AG08395 (cell line): Measurements from ENCODE around the gene STK31.
"Not testable (repeated sequence)": the region's sequence is repeated elsewhere in the genome, so short reads cannot be mapped to it uniquely, and the experiment has no call there.

Source experiments
- DNase-seq: peaks from one replicate; pipeline ENCODE4 v3.0.0; 2012; ENCODE audit warnings: mixed read lengths, low spot score

Gene STK31

DNA sequence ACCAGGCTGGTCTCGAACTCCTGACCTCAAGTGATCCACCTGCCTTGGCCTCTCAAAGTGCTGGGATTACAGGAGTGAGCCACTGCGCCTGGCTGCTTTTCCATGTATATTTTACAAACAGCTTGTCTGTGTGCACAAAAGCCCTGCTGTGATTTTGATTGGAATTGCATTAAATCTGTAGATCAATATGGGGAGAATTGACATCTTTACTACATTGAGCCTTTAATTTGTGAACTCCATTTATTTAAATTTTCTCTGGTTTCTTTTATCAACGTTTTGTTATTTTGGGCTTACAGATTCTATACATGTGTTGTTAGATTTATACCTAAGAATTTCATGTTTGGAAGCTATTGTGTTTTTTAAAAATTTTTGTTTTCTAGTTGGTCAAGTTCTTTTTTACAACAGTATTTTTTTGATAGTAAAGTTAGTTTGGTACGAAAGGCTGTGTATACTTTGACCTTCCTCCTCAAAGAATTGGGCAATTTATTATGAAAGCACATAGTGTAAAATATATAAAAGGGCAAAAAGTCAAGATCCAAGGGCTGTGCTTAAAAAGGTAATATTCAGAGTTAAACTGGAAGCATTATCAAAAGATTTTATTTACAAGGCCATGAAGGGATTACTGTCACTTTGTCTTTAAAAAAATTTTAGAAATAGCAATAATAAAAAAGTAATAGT lies 92.8 kb downstream of the STK31 start:
- no peak for DNase-seq

- no peak for DNase-seq
These were observed 94.7 kb downstream of the STK31 start for GRCh38 chr7:23804707-23805106.

GRCh38 chr7:23808421-23808820 lies 98.4 kb downstream of the STK31 start:
- DNase-seq = no peak

DNA sequence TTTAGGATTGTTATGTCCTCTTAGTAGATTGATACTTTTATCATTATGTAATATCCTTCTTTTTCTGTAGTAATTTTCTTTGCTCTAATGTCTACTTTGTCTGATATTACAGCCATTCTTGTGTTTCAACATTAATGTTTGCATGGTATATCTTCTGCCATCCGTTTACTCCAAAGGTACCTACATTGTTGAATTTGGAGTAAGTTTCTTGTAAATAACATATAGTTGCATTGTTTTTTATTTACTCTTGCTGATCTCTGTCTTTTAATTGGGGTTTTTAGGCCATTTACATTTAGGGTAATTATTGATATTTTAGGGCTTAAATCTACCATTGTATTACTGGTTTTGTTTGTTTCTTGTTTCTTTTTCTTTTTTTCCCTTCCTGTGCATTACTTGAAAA lies 100.1 kb downstream of the STK31 start:
- DNase-seq = no peak

GRCh38 chr7:23811540-23811939 lies 101.5 kb downstream of the STK31 start:
- no peak for DNase-seq

GRCh38 chr7:23828125-23828524 lies 118.1 kb downstream of the STK31 start:
- not testable (repeated sequence) for DNase-seq

DNA sequence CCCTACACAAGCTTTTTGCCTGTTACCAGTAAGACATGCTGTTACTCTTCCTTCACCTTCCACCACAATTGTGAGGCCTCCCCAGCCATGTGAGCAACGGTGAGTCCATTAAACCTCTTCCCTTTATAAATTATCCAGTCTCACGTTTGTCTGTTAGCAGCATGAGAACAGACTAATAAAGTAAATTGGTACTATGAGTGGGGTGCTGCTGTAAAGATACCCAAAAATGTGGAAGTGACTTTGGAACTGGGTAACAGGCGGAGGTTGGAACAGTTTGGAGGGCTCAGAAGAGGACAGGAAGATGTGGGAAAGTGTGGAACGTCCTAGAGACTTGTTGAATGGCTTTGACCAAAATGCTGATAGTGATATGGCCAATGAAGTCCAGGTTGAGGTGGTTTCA lies 122.7 kb downstream of the STK31 start:
- not testable (repeated sequence) for DNase-seq

DNA sequence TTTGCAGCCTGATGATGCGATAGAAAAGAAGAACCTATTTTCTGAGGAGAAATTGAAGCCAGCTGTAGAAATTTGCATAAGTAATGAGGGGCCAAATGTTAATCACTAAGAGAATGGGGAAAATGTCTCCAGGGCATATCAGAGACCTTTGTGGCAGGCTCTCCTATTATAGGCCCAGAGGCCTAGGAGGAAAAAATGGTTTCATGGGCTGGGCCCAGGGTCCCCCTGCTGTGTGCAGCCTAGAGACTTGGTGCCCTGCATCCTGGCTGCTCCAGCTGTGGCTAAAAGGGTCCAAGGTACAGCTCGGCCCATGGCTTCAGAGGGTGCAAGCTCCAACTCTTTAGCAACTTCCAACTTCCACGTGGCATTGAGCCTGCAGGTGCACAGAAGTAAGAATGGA lies 123.4 kb downstream of the STK31 start:
- no peak for DNase-seq

- not testable (repeated sequence) for DNase-seq
These were observed 134.8 kb downstream of the STK31 start for GRCh38 chr7:23844837-23845236.

DNA sequence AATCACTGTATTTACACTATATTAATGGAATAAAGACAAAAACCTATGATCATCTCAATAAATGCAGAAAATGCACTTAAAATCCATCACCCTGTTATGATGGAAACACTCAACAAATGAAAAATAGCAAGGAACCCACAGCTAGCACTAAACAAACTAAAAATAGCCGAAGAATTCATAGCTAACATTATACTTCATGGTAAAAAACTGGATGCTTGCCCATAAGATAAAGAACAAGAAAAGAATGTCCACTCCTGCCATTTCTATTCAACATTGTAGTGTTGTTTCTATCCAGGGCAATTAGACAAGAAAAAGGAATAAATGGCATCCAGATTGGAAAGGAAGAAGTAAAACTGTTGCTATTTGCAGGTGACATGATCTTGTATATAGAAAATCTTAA lies 142.1 kb downstream of the STK31 start:
- DNase-seq = no peak

DNA sequence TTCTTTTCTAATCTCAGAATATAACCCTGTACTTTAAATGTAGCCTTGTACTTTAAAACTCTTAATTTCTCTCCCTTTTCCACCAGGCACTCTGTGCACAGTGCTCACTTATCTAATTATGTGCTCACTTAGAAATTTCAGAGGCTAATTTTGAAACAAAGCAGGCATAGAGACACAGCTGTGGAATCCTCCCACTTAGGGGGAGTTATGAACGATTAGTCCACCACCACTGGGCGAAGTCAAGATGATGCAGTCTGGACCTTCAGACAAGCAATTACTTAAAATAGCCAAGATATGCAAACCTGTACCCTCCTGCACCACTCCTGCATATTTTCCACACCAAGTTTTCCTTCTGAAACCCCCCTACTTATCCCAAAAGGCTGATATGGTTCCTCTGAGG lies 143.0 kb downstream of the STK31 start:
- DNase-seq = no peak

DNA sequence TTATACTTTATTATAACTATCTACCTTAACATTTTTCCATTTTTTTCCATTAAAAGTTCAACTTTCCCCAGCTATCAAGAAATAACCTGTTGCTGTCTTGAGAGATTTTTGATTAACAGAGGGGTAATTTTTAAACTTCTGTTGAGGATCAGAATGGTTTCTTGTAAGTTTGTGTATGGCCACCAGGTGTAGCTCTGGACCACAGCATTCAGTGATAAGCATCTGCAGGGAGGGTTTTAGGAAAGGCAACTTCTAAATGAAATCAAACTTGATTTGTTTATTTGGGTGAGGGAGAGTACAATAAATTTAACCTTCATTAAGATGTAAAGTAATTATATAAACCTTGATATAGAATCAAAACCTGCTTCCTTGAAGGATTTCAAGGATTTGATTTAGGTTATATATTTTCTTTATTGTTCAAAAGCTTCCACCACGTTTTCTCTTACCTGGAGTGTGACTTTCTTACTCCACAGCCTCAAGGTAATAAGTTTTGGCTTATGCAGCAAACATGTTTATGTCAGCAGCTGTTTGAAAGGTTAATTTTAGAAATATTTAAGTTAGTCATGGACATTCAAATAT lies 153.3 kb downstream of the STK31 start:
- DNase-seq = peak; percentile 10

DNA sequence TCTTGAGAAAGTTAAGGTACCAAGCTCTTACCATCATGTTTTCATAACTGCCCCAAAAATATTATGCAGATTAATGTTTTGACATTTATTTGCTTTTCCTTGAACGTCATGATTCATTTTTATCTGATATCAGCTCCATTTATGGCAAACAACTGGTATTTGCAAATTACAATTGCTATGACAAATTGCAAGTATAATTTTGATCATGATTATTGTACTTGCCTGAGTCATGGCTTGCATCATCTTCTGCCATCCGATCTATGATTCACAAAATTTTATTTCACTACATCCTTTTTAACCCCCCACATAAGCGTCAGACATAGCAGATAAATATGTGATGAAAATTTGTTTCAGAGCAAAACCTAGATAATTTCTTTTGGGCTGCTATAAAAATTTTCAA lies 155.0 kb downstream of the STK31 start:
- no peak for DNase-seq

GRCh38 chr7:23873306-23873705 lies 163.3 kb downstream of the STK31 start:
- DNase-seq = no peak

DNA sequence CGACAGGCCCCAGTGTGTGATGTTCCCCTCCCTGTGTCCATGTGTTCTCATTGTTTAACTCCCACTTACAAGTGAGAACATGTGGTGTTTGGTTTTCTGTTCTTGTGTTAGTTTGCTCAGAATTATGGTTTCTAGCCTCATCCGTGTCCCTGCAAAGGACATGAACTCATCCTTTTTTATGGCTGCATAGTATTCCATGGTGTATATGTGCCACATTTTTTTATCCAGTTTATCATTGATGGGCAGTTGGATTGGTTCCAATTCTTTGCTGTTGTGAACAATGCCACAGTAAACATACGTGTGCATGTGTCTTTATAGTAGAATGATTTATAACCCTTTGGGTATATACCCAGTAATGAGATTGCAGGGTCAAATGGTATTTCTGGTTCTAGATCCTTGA lies 166.5 kb downstream of the STK31 start:
- DNase-seq = not testable (repeated sequence)
